Endothelial cell of umbilical vein (primary cell): ENCODE results near the gene CCNF. TPM values are rescaled to one million over a fixed set of nuclear protein-coding genes. Genes with fewer than 3 reads are reported as not detected.

Experiments used
- BruUV-seq: library from RNA; stranded (reverse); fragments of 400-500 nt; replicated peaks from 2 replicates; lab custom pipeline; 2021; lab: Mats Ljungman, UMichigan
- CTCF ChIA-PET: fragments of 300-600, 350-600 bp; sonication (Branson Sonifier 250); formaldehyde crosslinking; loops from one replicate; lab custom pipeline; 2021; ENCODE audit warnings: antibody characterized with exemption, inconsistent platforms; lab: Charles Lee
- POLR2A ChIA-PET: fragments of 300-600, 350-600 bp; sonication (Branson Sonifier 250); formaldehyde crosslinking; loops from one replicate; lab custom pipeline; 2021; ENCODE audit warnings: antibody characterized with exemption, inconsistent platforms; lab: Charles Lee
- DNase-seq: peaks from one replicate; pipeline ENCODE4 v3.0.0-alpha.2; 2011; ENCODE audit warnings: low read depth, low spot score
- FAIRE-seq: peaks from 2 replicates; lab custom pipeline; 2011; peaks lifted over from hg19 to GRCh38; lab: Jason Lieb, UNC
- H2AFZ ChIP-seq: 2 replicates; pipeline ENCODE4 v1.6.0; 2012; ENCODE audit warnings: low read depth, low read length, control low read depth, inconsistent platforms
- H3K27ac ChIP-seq: 2 replicates; pipeline ENCODE4 v1.5.1; 2011; ENCODE audit warnings: low read depth, mild to moderate bottlenecking, control low read depth, low read length, moderate library complexity; ENCODE audit not compliant: insufficient read depth
- H3K27me3 ChIP-seq, 2 experiments: 2 replicates each; pipeline versions ENCODE4 v1.6.0 to v1.6.1; 2011; ENCODE audit warnings: low read length in 2 of 2, mixed read lengths in 1 of 2; ENCODE audit not compliant: control insufficient read depth in 2 of 2, insufficient read depth in 2 of 2
- H3K36me3 ChIP-seq, 2 experiments: 2 replicates in 1 of 2; 3 replicates in 1 of 2; pipeline ENCODE4 v1.5.1; 2011; ENCODE audit warnings: low read length in 2 of 2, mild to moderate bottlenecking in 1 of 2, moderate library complexity in 1 of 2; ENCODE audit not compliant: control insufficient read depth in 2 of 2, insufficient read depth in 2 of 2; ENCODE audit errors: extremely low read depth in 1 of 2
- H3K4me1 ChIP-seq: 3 replicates; pipeline ENCODE4 v1.5.1; 2011; ENCODE audit warnings: mild to moderate bottlenecking, low read length; ENCODE audit not compliant: control insufficient read depth, insufficient read depth; ENCODE audit errors: extremely low read depth
- H3K4me2 ChIP-seq: 2 replicates; pipeline ENCODE4 v1.6.1; 2011; ENCODE audit warnings: low read length, control low read depth, mixed read lengths; ENCODE audit not compliant: insufficient read depth
- H3K4me3 ChIP-seq, 3 experiments: fragments of 200-600 bp in 1 of 3; sonication (generic), shearing (Covaris generic) in 1 of 3; replicated peaks in 1 of 3; 2 replicates each; pipeline ENCODE4 v1.5.1; 2011 to 2016; ENCODE audit warnings: control low read depth in 3 of 3, low read length in 3 of 3, mild to moderate bottlenecking in 2 of 3, inconsistent platforms in 1 of 3, low read depth in 1 of 3, moderate library complexity in 1 of 3; ENCODE audit not compliant: insufficient read depth in 1 of 3
- H3K79me2 ChIP-seq: 2 replicates; pipeline ENCODE4 v1.6.0; 2012; ENCODE audit warnings: low read length, inconsistent platforms; ENCODE audit not compliant: control insufficient read depth, insufficient read depth
- H3K9ac ChIP-seq: replicated peaks from 2 replicates; pipeline ENCODE3; 2011; ENCODE audit warnings: low read length, control low read depth; ENCODE audit not compliant: insufficient read depth; ENCODE audit errors: extremely low read depth
- H3K9me1 ChIP-seq: replicated peaks from 3 replicates; pipeline ENCODE4 v1.6.0; 2011; ENCODE audit warnings: mild to moderate bottlenecking, low read length; ENCODE audit not compliant: control insufficient read depth, insufficient read depth; ENCODE audit errors: extremely low read depth
- H3K9me3 ChIP-seq: replicated peaks from 2 replicates; pipeline ENCODE4 v1.5.1; 2012; ENCODE audit warnings: low read length, inconsistent platforms; ENCODE audit not compliant: control insufficient read depth, insufficient read depth
- H4K20me1 ChIP-seq: replicated peaks from 2 replicates; pipeline ENCODE3; 2011; ENCODE audit warnings: mild to moderate bottlenecking, low read length; ENCODE audit not compliant: control insufficient read depth, insufficient read depth; ENCODE audit errors: extremely low read depth
- EZH2 ChIP-seq: IDR thresholded peaks from 2 replicates; pipeline ENCODE4 v1.6.1; 2012; ENCODE audit warnings: borderline replicate concordance, low read depth, mild to moderate bottlenecking, moderate library complexity, low read length, inconsistent platforms; ENCODE audit not compliant: severe bottlenecking
- FOS ChIP-seq: IDR thresholded peaks from 2 replicates; pipeline ENCODE4 v1.6.1; 2011; ENCODE audit warnings: mild to moderate bottlenecking, low read length, moderate library complexity, borderline replicate concordance; ENCODE audit not compliant: insufficient read depth
- GATA2 ChIP-seq: IDR thresholded peaks from 2 replicates; pipeline ENCODE4 v1.7.0; 2011; ENCODE audit warnings: low read depth, mild to moderate bottlenecking, moderate library complexity, mixed read lengths, low read length; ENCODE audit not compliant: insufficient read length, insufficient read depth
- JUN ChIP-seq: IDR thresholded peaks from 2 replicates; pipeline ENCODE4 v1.6.1; 2011; ENCODE audit warnings: borderline replicate concordance, low read depth; ENCODE audit not compliant: insufficient read length, insufficient read depth
- MYC ChIP-seq: IDR thresholded peaks from one replicate; pipeline ENCODE4 v1.6.1; 2011; ENCODE audit warnings: mild to moderate bottlenecking, low read depth, low read length
- POLR2A ChIP-seq: IDR thresholded peaks from 2 replicates; pipeline ENCODE4 v1.6.1; 2012; ENCODE audit warnings: low read depth, mild to moderate bottlenecking, control low read depth, low read length
- POLR2AphosphoS5 ChIP-seq: IDR thresholded peaks from 2 replicates; pipeline ENCODE4 v1.6.1; 2012; ENCODE audit warnings: low read depth, mild to moderate bottlenecking, control low read depth, low read length, moderate library complexity; ENCODE audit not compliant: insufficient read depth
- dilution Hi-C: fragments of 300-500 bp; cut with MboI; formaldehyde crosslinking; loops from one replicate; pipeline ENCODE4 v1.15.0; 2019; ENCODE audit warnings: low sequenced_read_pairs; ENCODE audit not compliant: extremely low pct_ligation_motif_present
- intact Hi-C: fragments of 100-400 bp; cut with micrococcal nuclease; formaldehyde crosslinking; loops from one replicate; pipeline ENCODE4 v1.10.0; 2022
- polyA plus RNA-seq, 4 experiments: library from polyadenylated mRNA; depleted of rRNA in 3 of 4; stranded (reverse) in 3 of 4; unstranded in 1 of 4; fragments of >200 nt; gene quantifications; 2 replicates each; pipeline versions ENCODE4 v1.2.1 to v1.2.3, GENCODE V29; 2011 to 2012; ENCODE audit warnings: missing spikeins in 1 of 4
- total RNA-seq: library from RNA; stranded (reverse); gene quantifications from 2 replicates; pipeline ENCODE4 v1.2.3, GENCODE V29; 2021
- TF ChIP-seq, protein P1 (sequence below): IDR thresholded peaks from 2 replicates; pipeline ENCODE4 v1.6.1; 2011; ENCODE audit not compliant: insufficient read depth, insufficient read length
- TF ChIP-seq, protein P2 (sequence below), 2 donors: IDR thresholded peaks; 1 replicate in 1 of 2; 2 replicates in 1 of 2; pipeline ENCODE4 v1.5.1; 2011; ENCODE audit warnings: low read length in 2 of 2, mild to moderate bottlenecking in 2 of 2, moderate library complexity in 2 of 2, control low read depth in 1 of 2, inconsistent platforms in 1 of 2, low read depth in 1 of 2; ENCODE audit not compliant: insufficient read depth in 1 of 2; ENCODE audit errors: extremely low read depth in 1 of 2

The CCNF gene
- total and polyA plus RNA-seq, 2 donors (not counting 3 experiments of a cell fraction or from before 2014, with no cell fraction given), result 13.9 to 48.9 TPM

DNA sequence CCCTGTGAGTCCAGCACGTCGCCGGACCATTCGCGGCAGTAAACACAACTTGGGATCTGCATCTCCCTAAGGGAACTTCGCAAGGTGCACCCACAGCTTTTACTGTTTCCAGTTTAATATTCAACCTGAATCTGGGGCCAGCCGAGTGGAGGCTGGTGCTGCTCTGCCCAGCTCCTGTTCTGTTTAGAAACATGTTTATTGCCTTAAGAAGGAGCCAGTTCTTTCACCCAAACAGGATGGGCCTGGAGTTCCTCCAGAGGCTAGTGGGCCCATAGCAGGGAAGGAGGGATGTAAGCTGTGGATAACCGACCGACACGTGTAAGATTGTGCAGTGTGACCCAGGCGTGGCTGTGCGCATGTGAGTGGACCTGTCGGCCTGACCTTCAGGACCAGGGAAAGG lies 63.0 kb downstream of the CCNF start:
- CTCF ChIA-PET, result interaction anchor here (1.6 kb wide), 1 partner anchor 9 kb away, joined by 8 read pairs; no protein-coding TSS in a partner anchor
- DNase-seq, result no peak

DNA sequence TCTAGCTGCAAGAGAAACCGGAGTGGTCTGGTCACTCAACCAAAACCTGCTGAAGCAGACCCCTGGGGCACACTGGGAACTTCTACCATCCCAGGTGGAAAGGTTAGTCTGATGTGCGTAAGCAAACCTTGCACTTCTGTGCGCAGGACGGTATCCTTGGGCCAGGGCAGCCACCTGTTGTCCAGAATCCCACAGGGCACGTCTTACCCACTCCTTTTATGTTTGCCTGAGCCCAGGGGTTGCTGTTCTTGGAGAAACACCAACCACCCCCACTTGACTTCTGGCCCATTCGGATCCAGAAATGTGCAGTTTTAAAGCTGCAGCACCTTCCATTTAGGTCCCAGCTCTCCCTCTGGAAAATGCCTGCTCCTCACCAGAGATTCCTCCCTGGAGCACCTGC lies 64.4 kb downstream of the CCNF start:
- Histone ChIP-seq H3K4me1 (no peaks in the 10 kb centered on the region), H3K9me3 (no peaks in the 10 kb centered on the region), H3K9ac (no peak overlapping the region), H2AFZ (no peak overlapping the region), H3K9me1 (no peaks in the 10 kb centered on the region), H3K4me3 (no peak overlapping the region), H3K4me2 (no peak overlapping the region), H4K20me1 (no peaks in the 10 kb centered on the region), H3K36me3 (peaks cover 0 to 12% of the 10 kb centered on the region in 2 experiments), H3K27ac (no peak overlapping the region), H3K79me2 (peaks cover 2% of the 10 kb centered on the region), H3K27me3 (no peaks in the 10 kb centered on the region)
- ChIA-PET POLR2A (no interaction called here), CTCF (no interaction called here)
- TF ChIP-seq, protein P1, sequence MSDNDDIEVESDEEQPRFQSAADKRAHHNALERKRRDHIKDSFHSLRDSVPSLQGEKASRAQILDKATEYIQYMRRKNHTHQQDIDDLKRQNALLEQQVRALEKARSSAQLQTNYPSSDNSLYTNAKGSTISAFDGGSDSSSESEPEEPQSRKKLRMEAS, result no peak
- TF ChIP-seq GATA2 (no peak), FOS (no peak), JUN (no peak), POLR2A (no peak), MYC (no peak), POLR2AphosphoS5 (no peak), EZH2 (no peak)
- TF ChIP-seq, protein P2, sequence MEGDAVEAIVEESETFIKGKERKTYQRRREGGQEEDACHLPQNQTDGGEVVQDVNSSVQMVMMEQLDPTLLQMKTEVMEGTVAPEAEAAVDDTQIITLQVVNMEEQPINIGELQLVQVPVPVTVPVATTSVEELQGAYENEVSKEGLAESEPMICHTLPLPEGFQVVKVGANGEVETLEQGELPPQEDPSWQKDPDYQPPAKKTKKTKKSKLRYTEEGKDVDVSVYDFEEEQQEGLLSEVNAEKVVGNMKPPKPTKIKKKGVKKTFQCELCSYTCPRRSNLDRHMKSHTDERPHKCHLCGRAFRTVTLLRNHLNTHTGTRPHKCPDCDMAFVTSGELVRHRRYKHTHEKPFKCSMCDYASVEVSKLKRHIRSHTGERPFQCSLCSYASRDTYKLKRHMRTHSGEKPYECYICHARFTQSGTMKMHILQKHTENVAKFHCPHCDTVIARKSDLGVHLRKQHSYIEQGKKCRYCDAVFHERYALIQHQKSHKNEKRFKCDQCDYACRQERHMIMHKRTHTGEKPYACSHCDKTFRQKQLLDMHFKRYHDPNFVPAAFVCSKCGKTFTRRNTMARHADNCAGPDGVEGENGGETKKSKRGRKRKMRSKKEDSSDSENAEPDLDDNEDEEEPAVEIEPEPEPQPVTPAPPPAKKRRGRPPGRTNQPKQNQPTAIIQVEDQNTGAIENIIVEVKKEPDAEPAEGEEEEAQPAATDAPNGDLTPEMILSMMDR (IDR thresholded peaks at IDR 0.05; ENCODE audit: extremely low read depth in 1 of 2, insufficient read depth in 1 of 2, low read depth in 1 of 2, low read length in 2 of 2), result no peak
- BruUV-seq, result no TSS peak
- FAIRE-seq (no peak), DNase-seq (no peak)
- dilution Hi-C loops (no loop called here), intact Hi-C loops (no loop called here)

More for the DNA sequence above, 63.0 kb downstream of the CCNF start:
- dilution Hi-C loops, result no loop called here
- no peaks in the 10 kb centered on the region for H3K4me1 ChIP-seq
- no peaks in the 10 kb centered on the region for H4K20me1 ChIP-seq
- no peak overlapping the region for H3K4me3 ChIP-seq
- TF ChIP-seq GATA2 (no peak), POLR2A (no peak), EZH2 (no peak), POLR2AphosphoS5 (no peak), JUN (no peak)
- TF ChIP-seq, protein P2 (IDR thresholded peaks at IDR 0.05; ENCODE audit: extremely low read depth in 1 of 2, insufficient read depth in 1 of 2, low read depth in 1 of 2, low read length in 2 of 2), result no peak
- no peak overlapping the region for H2AFZ ChIP-seq
- no peak overlapping the region for H3K4me2 ChIP-seq
- intact Hi-C loops, result no loop called here
- H3K27me3 ChIP-seq, result no peaks in the 10 kb centered on the region
- H3K9me3 ChIP-seq, result no peaks in the 10 kb centered on the region
- H3K27ac ChIP-seq, result no peak overlapping the region
- no peak for FAIRE-seq
- POLR2A ChIA-PET, result no interaction called here
- no TSS peak for BruUV-seq
- H3K9me1 ChIP-seq, result no peaks in the 10 kb centered on the region
- no peak overlapping the region for H3K9ac ChIP-seq
- H3K79me2 ChIP-seq, result peaks cover 6% of the 10 kb centered on the region
- H3K36me3 ChIP-seq, result peaks cover 0 to 10% of the 10 kb centered on the region in 2 experiments
